ENCODE data around the gene PSMD7. TPM values are rescaled to one million over a fixed set of nuclear protein-coding genes. Genes with fewer than 3 reads are reported as not detected.

PSMD7 gene
- total and polyA plus RNA-seq, 2 experiments from 2014 or later = 82.9 to 160 TPM

- Histone ChIP-seq H3K79me2 (ENCODE audit: insufficient read depth) (peaks cover under 1% of the 10 kb centered on the region), H3K27ac (no peak overlapping the region), H3K9me2 (ENCODE audit: insufficient read depth) (no peaks in the 10 kb centered on the region), H3K27me3 (replicated peaks; ENCODE audit: insufficient read depth) (no peaks in the 10 kb centered on the region), H3K9me3 (ENCODE audit: low read depth) (no peaks in the 10 kb centered on the region), H3F3A (ENCODE audit: insufficient read depth) (peaks cover 68% of the 10 kb centered on the region), H3K36me3 (ENCODE audit: low read depth) (peaks cover 44% of the 10 kb centered on the region), H3K4me1 (ENCODE audit: insufficient read depth) (no peaks in the 10 kb centered on the region), H4K20me1 (ENCODE audit: insufficient read depth) (no peaks in the 10 kb centered on the region), H3K4me2 (ENCODE audit: unreplicated experiment) (no peak overlapping the region), H3K4me3 (no peak overlapping the region), H2AFZ (no peak overlapping the region), H3K9ac (no peak overlapping the region)
- TF ChIP-seq EZH2 (IDR thresholded peaks at IDR 0.05; ENCODE audit: insufficient read depth, poor library complexity, severe bottlenecking) = no peak
- no peak for TF ChIP-seq EZH2phosphoT487 (IDR thresholded peaks at IDR 0.05; ENCODE audit: insufficient read depth, low read depth)
- in situ Hi-C loops (cut with MboI) = loop anchor here (25.0 kb wide), 1 partner anchor 305 kb away; the partner anchor contains the start of gene GLG1
- WGBS, 2 experiments (ENCODE audit: low coverage in 1 of 2, low lambda C conversion rate in 2 of 2, missing lambda C conversion rate in 2 of 2) = 74 to 84% methylated on average over 6 of the region's 6 CpGs
- DNase-seq = no peak
These were observed 10.8 kb downstream of the PSMD7 start for GRCh38 chr16:74307383-74307782.

GRCh38 chr16:74309789-74310781 lies 13.5 kb downstream of the PSMD7 start:
- WGBS, 2 experiments (ENCODE audit: low coverage in 1 of 2, low lambda C conversion rate in 2 of 2, missing lambda C conversion rate in 2 of 2) = 70% methylated on average over 15 of the region's 15 CpGs
- no peaks in the 10 kb centered on the region for H3K9me2 ChIP-seq (ENCODE audit: insufficient read depth)
- no peaks in the 10 kb centered on the region for H3K9me3 ChIP-seq (ENCODE audit: low read depth)
- no peaks in the 10 kb centered on the region for H3K4me1 ChIP-seq (ENCODE audit: insufficient read depth)
- H3K4me3 ChIP-seq = no peak overlapping the region
- no peak overlapping the region for H3K4me2 ChIP-seq (ENCODE audit: unreplicated experiment)
- in situ Hi-C loops (cut with MboI) = loop anchor here (25.0 kb wide), 1 partner anchor 302 kb away; the partner anchor contains the start of gene GLG1
- H3K27ac ChIP-seq = no peak overlapping the region
- no peak overlapping the region for H2AFZ ChIP-seq
- peaks cover 42% of the 10 kb centered on the region for H3F3A ChIP-seq (ENCODE audit: insufficient read depth)
- H4K20me1 ChIP-seq (ENCODE audit: insufficient read depth) = no peaks in the 10 kb centered on the region
- peaks cover 17% of the 10 kb centered on the region; the same call in 1 of the 2 replicates for H3K36me3 ChIP-seq (ENCODE audit: low read depth)
- H3K9ac ChIP-seq = no peak overlapping the region
- DNase-seq = peak; percentile 70
- H3K79me2 ChIP-seq (ENCODE audit: insufficient read depth) = no peaks in the 10 kb centered on the region
- H3K27me3 ChIP-seq (replicated peaks; ENCODE audit: insufficient read depth) = no peaks in the 10 kb centered on the region
- TF ChIP-seq EZH2phosphoT487 (IDR thresholded peaks at IDR 0.05; ENCODE audit: insufficient read depth, low read depth) = no peak
- no peak for TF ChIP-seq EZH2 (IDR thresholded peaks at IDR 0.05; ENCODE audit: insufficient read depth, poor library complexity, severe bottlenecking)

GRCh38 chr16:74315059-74315458 lies 18.4 kb downstream of the PSMD7 start:
- in situ Hi-C loops (cut with MboI) = loop anchor here (25.0 kb wide), 1 partner anchor 297 kb away; the partner anchor contains the start of gene GLG1
- Histone ChIP-seq H3F3A (ENCODE audit: insufficient read depth) (no peaks in the 10 kb centered on the region), H3K79me2 (ENCODE audit: insufficient read depth) (no peaks in the 10 kb centered on the region), H2AFZ (no peak overlapping the region), H3K4me3 (no peak overlapping the region), H3K9me2 (ENCODE audit: insufficient read depth) (no peaks in the 10 kb centered on the region), H3K4me2 (ENCODE audit: unreplicated experiment) (no peak overlapping the region), H3K36me3 (ENCODE audit: low read depth) (no peaks in the 10 kb centered on the region), H3K4me1 (ENCODE audit: insufficient read depth) (no peaks in the 10 kb centered on the region), H3K9ac (no peak overlapping the region), H3K27me3 (replicated peaks; ENCODE audit: insufficient read depth) (no peaks in the 10 kb centered on the region), H3K9me3 (ENCODE audit: low read depth) (no peaks in the 10 kb centered on the region), H3K27ac (no peak overlapping the region), H4K20me1 (ENCODE audit: insufficient read depth) (no peaks in the 10 kb centered on the region)
- WGBS, 2 experiments (ENCODE audit: low coverage in 1 of 2, low lambda C conversion rate in 2 of 2, missing lambda C conversion rate in 2 of 2) = 84 to 86% methylated on average over 7 of the region's 7 CpGs
- TF ChIP-seq EZH2phosphoT487 (IDR thresholded peaks at IDR 0.05; ENCODE audit: insufficient read depth, low read depth) = no peak
- TF ChIP-seq EZH2 (IDR thresholded peaks at IDR 0.05; ENCODE audit: insufficient read depth, poor library complexity, severe bottlenecking) = no peak
- no peak for DNase-seq

- H2AFZ ChIP-seq = no peak overlapping the region
- H3K36me3 ChIP-seq (ENCODE audit: low read depth) = no peaks in the 10 kb centered on the region
- in situ Hi-C loops (cut with MboI) = loop anchor here (25.0 kb wide), 1 partner anchor 292 kb away; the partner anchor contains the start of gene GLG1
- H3K9me3 ChIP-seq (ENCODE audit: low read depth) = no peaks in the 10 kb centered on the region
- H3K27ac ChIP-seq = no peak overlapping the region
- no peak for DNase-seq
- TF ChIP-seq EZH2 (IDR thresholded peaks at IDR 0.05; ENCODE audit: insufficient read depth, poor library complexity, severe bottlenecking) (no peak), EZH2phosphoT487 (IDR thresholded peaks at IDR 0.05; ENCODE audit: insufficient read depth, low read depth) (no peak)
- 92 to 93% methylated on average over 6 of the region's 6 CpGs for WGBS, 2 experiments (ENCODE audit: low coverage in 1 of 2, low lambda C conversion rate in 2 of 2, missing lambda C conversion rate in 2 of 2)
- no peak overlapping the region for H3K4me2 ChIP-seq (ENCODE audit: unreplicated experiment)
- H4K20me1 ChIP-seq (ENCODE audit: insufficient read depth) = no peaks in the 10 kb centered on the region
- H3K9ac ChIP-seq = no peak overlapping the region
- no peak overlapping the region for H3K4me3 ChIP-seq
- no peaks in the 10 kb centered on the region for H3K27me3 ChIP-seq (replicated peaks; ENCODE audit: insufficient read depth)
- no peaks in the 10 kb centered on the region for H3K9me2 ChIP-seq (ENCODE audit: insufficient read depth)
- no peaks in the 10 kb centered on the region for H3K79me2 ChIP-seq (ENCODE audit: insufficient read depth)
- H3K4me1 ChIP-seq (ENCODE audit: insufficient read depth) = no peaks in the 10 kb centered on the region
- no peaks in the 10 kb centered on the region for H3F3A ChIP-seq (ENCODE audit: insufficient read depth)
These were observed 24.1 kb downstream of the PSMD7 start for GRCh38 chr16:74320707-74321106.

Measured in GM23248 (cell line).